K562 (cell line): ENCODE results near the gene OPRD1. TPM values are rescaled to one million over a fixed set of nuclear protein-coding genes. Genes with fewer than 3 reads are reported as not detected.
A peak's percentile ranks its signal among the peaks of the same experiment; 100 is the strongest.

Source experiments
- ARID4B ChIP-seq: sonication (generic); formaldehyde crosslinking; IDR thresholded peaks from 2 replicates; pipeline ENCODE4 v1.8.0; 2022; ENCODE audit warnings: mild to moderate bottlenecking, missing genetic modification reagents
- CC2D1A ChIP-seq: fragments of 450-650 bp; IDR thresholded peaks from 2 replicates; pipeline ENCODE4 v1.6.1; 2017; ENCODE audit warnings: mild to moderate bottlenecking
- ELK1 ChIP-seq: sonication (generic); formaldehyde crosslinking; IDR thresholded peaks from 2 replicates; pipeline ENCODE4 v1.8.1; 2022; ENCODE audit warnings: missing genetic modification reagents
- GTF2E2 ChIP-seq: fragments of 200-800 bp; sonication (Bioruptor generic); IDR thresholded peaks from 2 replicates; pipeline ENCODE4 v1.6.1; 2016; ENCODE audit warnings: missing genetic modification characterization, missing compliant biosample characterization
- HNRNPLL ChIP-seq: fragments of 200-400 bp; formaldehyde crosslinking; IDR thresholded peaks from 2 replicates; pipeline ENCODE4 v1.6.1; 2017; ENCODE audit warnings: low read length, low read depth, mild to moderate bottlenecking; ENCODE audit not compliant: poor library complexity, severe bottlenecking
- ILK ChIP-seq: fragments of 450-650 bp; IDR thresholded peaks from 2 replicates; pipeline ENCODE4 v1.6.1; 2016; ENCODE audit warnings: missing genetic modification characterization, low read depth, mild to moderate bottlenecking, missing compliant biosample characterization, moderate library complexity, borderline replicate concordance
- NFE2L1 ChIP-seq: fragments of 450-650 bp; IDR thresholded peaks from 2 replicates; pipeline ENCODE4 v1.6.1; 2016; ENCODE audit warnings: missing genetic modification characterization, low read depth, mild to moderate bottlenecking, missing compliant biosample characterization, moderate library complexity, borderline replicate concordance
- NFIC ChIP-seq: fragments of 450-650 bp; IDR thresholded peaks from 2 replicates; pipeline ENCODE4 v1.6.1; 2017; ENCODE audit warnings: mild to moderate bottlenecking, inconsistent platforms
- PBX2 ChIP-seq, 2 experiments: IDR thresholded peaks in 1 of 2; conservative IDR thresholded peaks in 1 of 2; 2 replicates each; pipeline ENCODE4 v1.6.1; 2016; ENCODE audit warnings: low read depth in 2 of 2, mild to moderate bottlenecking in 1 of 2, missing compliant biosample characterization in 1 of 2, missing genetic modification characterization in 1 of 2, moderate library complexity in 1 of 2
- PKNOX1 ChIP-seq: fragments of 450-650 bp; IDR thresholded peaks from 2 replicates; pipeline ENCODE4 v1.6.1; 2016
- POLR2A ChIP-seq: fragments of 450-650 bp; conservative IDR thresholded peaks from 2 replicates; pipeline ENCODE4 v1.6.1; 2016
- TRIM25 ChIP-seq: fragments of 450-650 bp; IDR thresholded peaks from 2 replicates; pipeline ENCODE4 v1.7.0; 2016; ENCODE audit warnings: borderline replicate concordance
- ZKSCAN3 ChIP-seq: fragments of 250-450 bp; sonication (Bioruptor Pico); IDR thresholded peaks from 2 replicates; pipeline ENCODE4 v1.4.0; 2020
- ZNF274 ChIP-seq: IDR thresholded peaks from 2 replicates; pipeline ENCODE4 v1.6.1; 2011; ENCODE audit warnings: low read depth, mild to moderate bottlenecking, low read length, moderate library complexity, borderline replicate concordance
- ZNF583 ChIP-seq: fragments of 250-450 bp; sonication (Bioruptor Pico); IDR thresholded peaks from 2 replicates; pipeline ENCODE4 v1.4.0; 2020
- polyA plus RNA-seq, 8 experiments: library from polyadenylated mRNA; depleted of rRNA in 4 of 8; stranded (reverse) in 5 of 8; unstranded in 3 of 8; fragments of >200 nt; fragmentation: Nextera tagmentation in 2 of 8; fragmentation: Illumina TruSeq in 1 of 8; extraction: Ambion mirVana in 2 of 8; extraction: Trizol in 1 of 8; gene quantifications; 2 replicates each; pipeline versions ENCODE4 v1.2.1 to v1.2.3, GENCODE V29; 2011 to 2014; ENCODE audit warnings: inconsistent platforms in 1 of 8, missing spikeins in 1 of 8
- total RNA-seq, 7 experiments: library from RNA; depleted of rRNA in 6 of 7; stranded (reverse); fragments of >200 nt in 6 of 7; fragmentation: Illumina TruSeq in 2 of 7; extraction: Trizol in 2 of 7; gene quantifications; 2 replicates each; pipeline versions ENCODE4 v1.2.1 to v1.2.3, GENCODE V29; 2011 to 2021; ENCODE audit warnings: low replicate concordance in 1 of 7

Gene OPRD1
- total and polyA plus RNA-seq, 9 of the 15 experiments (the other 6 are each of a cell fraction or from before 2014, with no cell fraction given): under 0.01 to 0.03 (median under 0.01) TPM; not detected in 6

GRCh38 chr1:28887835-28888682, 76.1 kb downstream of the OPRD1 start (continued):
- TF ChIP-seq ARID4B (0 out of 2 replicates have a peak, but pooled peaks have one; percentile 53), ZNF274 (no peak), ZKSCAN3 (no peak), POLR2A (peak; percentile 47; the same call in 1 of the 2 replicates), GTF2E2 (tag) (no peak), ILK (tag) (no peak), PBX2 (CRISPR knock-in tag; IDR thresholded peaks at IDR 0.05; ENCODE audit: low read depth) (no peak), PBX2 (tag; conservative IDR thresholded peaks at IDR 0.05; ENCODE audit: low read depth) (no peak), ELK1 (CRISPR knock-in tag) (no peak), CC2D1A (0 out of 2 replicates have a peak, but pooled peaks have one; percentile 31), HNRNPLL (no peak), TRIM25 (0 out of 2 replicates have a peak, but pooled peaks have one; percentile 59), PKNOX1 (peak; percentile 34), ZNF583 (0 out of 2 replicates have a peak, but pooled peaks have one; percentile 10), NFIC (peak; percentile 15; the same call in 1 of the 2 replicates), NFE2L1 (tag) (no peak)
